Epidermal melanocyte (primary cell): ENCODE results near the gene CCL3.
A peak's percentile ranks its signal among the peaks of the same experiment; 100 is the strongest.
"Not testable (repeated sequence)": the region's sequence is repeated elsewhere in the genome, so short reads cannot be mapped to it uniquely, and the experiment has no call there.

Source experiments
- DNase-seq: peaks from one replicate; pipeline ENCODE4 v3.0.0; 2011; ENCODE audit warnings: low spot score; ENCODE audit not compliant: insufficient read length

The CCL3 gene

GRCh38 chr17:36087471-36087870, 2.5 kb downstream of the CCL3 start:
- not testable (repeated sequence) for DNase-seq

GRCh38 chr17:36086791-36087190, 3.2 kb downstream of the CCL3 start:
- DNase-seq, result no peak

GRCh38 chr17:36085765-36086164, 4.2 kb downstream of the CCL3 start:
- DNase-seq, result no peak

GRCh38 chr17:36083691-36084090, 6.3 kb downstream of the CCL3 start:
- DNase-seq, result not testable (repeated sequence)

- not testable (repeated sequence) for DNase-seq
Observed at GRCh38 chr17:36082482-36083120, 7.3 kb downstream of the CCL3 start.

GRCh38 chr17:36081681-36082471, 8.1 kb downstream of the CCL3 start:
- not testable (repeated sequence) for DNase-seq

GRCh38 chr17:36074365-36074764, 15.6 kb downstream of the CCL3 start:
- no peak for DNase-seq

GRCh38 chr17:36072431-36073121, 17.4 kb downstream of the CCL3 start:
- DNase-seq, result peak; percentile 30

- DNase-seq, result no peak
Observed at GRCh38 chr17:36071751-36072150, 18.2 kb downstream of the CCL3 start.

- DNase-seq, result no peak
Observed at GRCh38 chr17:36070427-36070826, 19.5 kb downstream of the CCL3 start.

GRCh38 chr17:36069136-36069535, 20.8 kb downstream of the CCL3 start:
- DNase-seq, result no peak

- DNase-seq, result no peak
Observed at GRCh38 chr17:36068524-36068923, 21.4 kb downstream of the CCL3 start.

GRCh38 chr17:36066365-36066985, 23.5 kb downstream of the CCL3 start:
- no peak for DNase-seq

GRCh38 chr17:36063786-36064541, 26.0 kb downstream of the CCL3 start, which contains the start of gene CCL18:
Gene CCL18 (plus strand): TSS chr17:36064272. CDS start chr17:36064343, 71 bp downstream.
- DNase-seq, result no peak

GRCh38 chr17:36060816-36061215, 29.1 kb downstream of the CCL3 start:
- DNase-seq, result no peak

- no peak for DNase-seq
Observed at GRCh38 chr17:36059406-36059805, 30.5 kb downstream of the CCL3 start.

- no peak for DNase-seq
Observed at GRCh38 chr17:36057911-36058310, 32.0 kb downstream of the CCL3 start.

GRCh38 chr17:36055921-36056520, 33.9 kb downstream of the CCL3 start:
- DNase-seq, result no peak

GRCh38 chr17:36055171-36055570, 34.8 kb downstream of the CCL3 start:
- no peak for DNase-seq

GRCh38 chr17:36049643-36050042, 40.3 kb downstream of the CCL3 start:
- no peak for DNase-seq

GRCh38 chr17:36048066-36048465, 41.9 kb downstream of the CCL3 start:
- DNase-seq, result no peak
